ENCODE results near the gene BICC1. TPM values are rescaled to one million over a fixed set of nuclear protein-coding genes. Genes with fewer than 3 reads are reported as not detected.

Gene BICC1
- total and polyA plus RNA-seq, 2 of the 8 experiments (the other 6 are each of a cell fraction or from before 2014, with no cell fraction given) = 0.20 to 0.73 TPM

GRCh38 chr10:58712982-58713381 lies 200.3 kb downstream of the BICC1 start:
- no peaks in the 10 kb centered on the region for H3K27me3 ChIP-seq (replicated peaks in 1 of 4; ENCODE audit: control insufficient read depth in 3 of 4, extremely low read depth in 1 of 4, insufficient read depth in 3 of 4, low read length in 3 of 4)
- H3K14ac ChIP-seq (ENCODE audit: insufficient read length) = no peak overlapping the region
- no peak overlapping the region for H3K9ac ChIP-seq (replicated peaks in 1 of 4; ENCODE audit: extremely low read depth in 1 of 4, low read depth in 3 of 4, low read length in 3 of 4)
- WGBS, 2 experiments (ENCODE audit: extremely low coverage in 1 of 2, insufficient coverage in 1 of 2, insufficient read length in 1 of 2, insufficient replicate concordance in 2 of 2, low coverage in 1 of 2, low lambda C conversion rate in 2 of 2, missing lambda C conversion rate in 1 of 2) = 69% methylated on average over 1 of the region's 1 CpG; no CpG with 5 or more reads in 1 of the 2 experiments
- no peaks in the 10 kb centered on the region for H3K23me2 ChIP-seq (ENCODE audit: low read depth, low read length)
- peak; percentile 15 to 27 (median 26); a peak in 3 of 4 replicates for TF ChIP-seq CTCF (IDR thresholded peaks at IDR 0.05; ENCODE audit: control extremely low read depth in 1 of 3, insufficient read depth in 1 of 3, low read depth in 1 of 3, low read length in 3 of 3)
- TF ChIP-seq RAD21 (IDR thresholded peaks at IDR 0.05 in 1 of 2, conservative IDR thresholded peaks at IDR 0.05 in 1 of 2; ENCODE audit: low read depth in 2 of 2, low read length in 2 of 2) = peak; percentile 26 to 37; a peak in 3 of 4 replicates
- TF ChIP-seq YY1 (IDR thresholded peaks at IDR 0.05; ENCODE audit: low read depth, low read length) = no peak
- H3K4me3 ChIP-seq (ENCODE audit: extremely low read depth in 1 of 4, insufficient read depth in 2 of 4, low read depth in 3 of 4, low read length in 4 of 4) = no peak overlapping the region
- H3K79me1 ChIP-seq (ENCODE audit: low read depth, low read length) = no peaks in the 10 kb centered on the region
- no peak overlapping the region for H2BK15ac ChIP-seq (ENCODE audit: low read length)
- H4K5ac ChIP-seq (ENCODE audit: insufficient read length, low read depth, low read length) = no peak overlapping the region
- DNase-seq (ENCODE audit: low read depth in 1 of 2, low spot score in 2 of 2) = no peak
- H3K36me3 ChIP-seq (ENCODE audit: control insufficient read depth in 2 of 4, insufficient read depth in 4 of 4, low read length in 3 of 4) = no peaks in the 10 kb centered on the region
- H3K27ac ChIP-seq (ENCODE audit: low read depth, low read length) = no peak overlapping the region
- no peaks in the 10 kb centered on the region for H3K9me3 ChIP-seq (ENCODE audit: insufficient read depth in 2 of 2, low read depth in 1 of 2, low read length in 1 of 2)
- no peaks in the 10 kb centered on the region for H3K4me1 ChIP-seq (replicated peaks in 1 of 4; ENCODE audit: control insufficient read depth in 3 of 4, insufficient read depth in 4 of 4, low read length in 3 of 4)
- H2BK12ac ChIP-seq (ENCODE audit: low read depth, low read length) = no peak overlapping the region
- H3K4me2 ChIP-seq (ENCODE audit: insufficient read depth in 1 of 2, low read depth in 2 of 2, low read length in 2 of 2) = no peak overlapping the region
- CTCF ChIA-PET (ENCODE audit: partially characterized antibody) = interaction anchor here (2.5 kb wide), 1 partner anchor 9 kb away, joined by 10 read pairs; no protein-coding TSS in a partner anchor
- no peak overlapping the region for H4K8ac ChIP-seq (ENCODE audit: extremely low read depth, insufficient read depth, low read length)
- no peak overlapping the region for H2AK5ac ChIP-seq (ENCODE audit: low read depth, low read length)
- H2AFZ ChIP-seq (ENCODE audit: low read length) = no peak overlapping the region
- H4K20me1 ChIP-seq (replicated peaks in 1 of 2; ENCODE audit: control insufficient read depth in 1 of 2, insufficient read depth in 2 of 2, low read length in 2 of 2) = no peaks in the 10 kb centered on the region
- H3K4ac ChIP-seq (replicated peaks; ENCODE audit: insufficient read length, low read depth, low read length) = no peak overlapping the region
- H3K56ac ChIP-seq (replicated peaks; ENCODE audit: insufficient read length, low read depth, low read length) = no peak overlapping the region
- FAIRE-seq = no peak
- no peaks in the 10 kb centered on the region for H3K79me2 ChIP-seq (ENCODE audit: control insufficient read depth in 1 of 2, insufficient read depth in 2 of 2, low read length in 2 of 2)
- H2BK120ac ChIP-seq (replicated peaks; ENCODE audit: low read depth, low read length) = no peak overlapping the region
- no peak overlapping the region for H2BK20ac ChIP-seq (ENCODE audit: low read length)
- H3K18ac ChIP-seq (ENCODE audit: extremely low read depth, low read length) = no peak overlapping the region
- no peak overlapping the region for H2BK5ac ChIP-seq (ENCODE audit: low read depth, low read length)
- no peak overlapping the region for H3K23ac ChIP-seq (ENCODE audit: insufficient read length)
- H4K91ac ChIP-seq (replicated peaks; ENCODE audit: insufficient read length, low read length) = no peak overlapping the region
- POLR2A ChIA-PET (ENCODE audit: partially characterized antibody) = no interaction called here
